Activated CD8-positive, alpha-beta memory T cell treated with anti-CD3 and anti-CD28 coated beads for 24 hours (primary cell): ENCODE results near the gene BTG4.

Experiments
- DNase-seq: peaks from one replicate; pipeline ENCODE4 v3.0.0-alpha.2; 2020

The BTG4 gene

GRCh38 chr11:111452817-111453552 is 59.2 kb downstream of the BTG4 start:
- peak; percentile 44 for DNase-seq

- DNase-seq: peak; percentile 47
Measured at GRCh38 chr11:111452146-111452545, 60.0 kb downstream of the BTG4 start.

DNA sequence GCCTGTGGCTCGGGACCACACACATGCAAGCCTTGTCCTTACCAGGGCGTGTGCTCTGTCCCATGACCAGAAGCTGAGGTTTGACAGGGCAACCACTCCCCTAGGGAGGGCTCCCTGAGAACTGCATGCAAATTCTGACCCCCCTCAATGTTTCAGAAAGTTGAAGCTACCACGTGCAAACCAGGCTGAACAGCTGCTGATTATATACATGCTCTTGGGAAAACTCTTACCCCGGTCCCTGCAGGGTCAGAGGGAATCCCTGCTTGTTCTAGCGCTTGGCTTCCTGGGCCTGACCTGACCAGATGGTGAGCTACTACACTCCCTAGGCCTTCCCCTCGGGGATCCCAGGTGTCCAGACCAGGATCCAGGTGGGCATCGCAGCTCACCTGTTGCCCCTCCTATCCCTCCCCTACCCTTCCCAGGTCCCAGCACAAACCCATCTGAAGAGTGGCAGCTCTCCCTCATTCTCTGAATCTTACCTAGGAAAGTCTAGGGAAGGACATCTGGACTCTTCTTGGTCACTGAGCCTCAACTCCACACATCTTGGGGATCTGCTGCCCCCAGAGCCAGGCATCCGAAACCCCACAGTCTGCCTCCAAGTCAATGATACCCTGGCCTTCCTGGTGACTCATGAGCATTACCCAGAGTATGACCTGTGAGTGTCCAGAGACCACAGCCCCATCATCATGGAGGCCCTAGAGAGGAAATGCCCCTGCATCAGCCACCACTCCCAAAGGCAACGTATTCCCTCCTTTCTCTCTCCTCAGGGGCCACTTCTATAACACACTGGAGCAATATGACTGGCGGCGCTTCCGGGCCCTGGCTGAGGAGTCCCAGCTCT is 61.5 kb downstream of the BTG4 start:
- peak; percentile 35 for DNase-seq

GRCh38 chr11:111449696-111450479 is 62.3 kb downstream of the BTG4 start:
- DNase-seq: peak; percentile 54

GRCh38 chr11:111448831-111449557 is 63.2 kb downstream of the BTG4 start:
- DNase-seq: peak; percentile 21

GRCh38 chr11:111448414-111448813 is 63.8 kb downstream of the BTG4 start:
- DNase-seq: peak; percentile 35

- no peak for DNase-seq
Measured at GRCh38 chr11:111447931-111448330, 64.3 kb downstream of the BTG4 start.

- DNase-seq: no peak
Measured at GRCh38 chr11:111447112-111447471, 65.1 kb downstream of the BTG4 start.

- DNase-seq: peak; percentile 79
Measured at GRCh38 chr11:111446404-111447111, 65.6 kb downstream of the BTG4 start.

DNA sequence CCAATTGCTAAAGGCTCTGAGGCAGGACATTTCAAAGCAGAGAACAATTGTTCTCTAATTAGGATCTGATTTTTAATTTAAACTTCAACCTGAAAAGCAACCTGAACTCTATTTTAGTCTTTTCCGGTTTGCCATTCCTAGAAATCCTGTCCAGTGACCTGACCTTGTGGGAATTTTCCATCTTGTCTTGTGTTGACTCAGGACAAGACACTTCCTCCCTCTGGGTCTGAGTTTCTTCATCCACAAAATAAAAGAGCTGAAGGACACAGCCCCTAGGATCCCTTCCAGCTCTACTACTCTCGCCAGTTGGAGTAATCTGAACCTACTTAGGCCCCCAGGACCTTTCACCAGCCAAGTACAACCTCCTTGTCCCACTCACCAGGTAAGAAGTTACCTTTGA is 66.6 kb downstream of the BTG4 start:
- DNase-seq: no peak
